ENCODE measurements around the gene SPG7. TPM values are rescaled to one million over a fixed set of nuclear protein-coding genes. Genes with fewer than 3 reads are reported as not detected.

The SPG7 gene
- total RNA-seq, 1 experiment from 2014 or later = 141 TPM

DNA sequence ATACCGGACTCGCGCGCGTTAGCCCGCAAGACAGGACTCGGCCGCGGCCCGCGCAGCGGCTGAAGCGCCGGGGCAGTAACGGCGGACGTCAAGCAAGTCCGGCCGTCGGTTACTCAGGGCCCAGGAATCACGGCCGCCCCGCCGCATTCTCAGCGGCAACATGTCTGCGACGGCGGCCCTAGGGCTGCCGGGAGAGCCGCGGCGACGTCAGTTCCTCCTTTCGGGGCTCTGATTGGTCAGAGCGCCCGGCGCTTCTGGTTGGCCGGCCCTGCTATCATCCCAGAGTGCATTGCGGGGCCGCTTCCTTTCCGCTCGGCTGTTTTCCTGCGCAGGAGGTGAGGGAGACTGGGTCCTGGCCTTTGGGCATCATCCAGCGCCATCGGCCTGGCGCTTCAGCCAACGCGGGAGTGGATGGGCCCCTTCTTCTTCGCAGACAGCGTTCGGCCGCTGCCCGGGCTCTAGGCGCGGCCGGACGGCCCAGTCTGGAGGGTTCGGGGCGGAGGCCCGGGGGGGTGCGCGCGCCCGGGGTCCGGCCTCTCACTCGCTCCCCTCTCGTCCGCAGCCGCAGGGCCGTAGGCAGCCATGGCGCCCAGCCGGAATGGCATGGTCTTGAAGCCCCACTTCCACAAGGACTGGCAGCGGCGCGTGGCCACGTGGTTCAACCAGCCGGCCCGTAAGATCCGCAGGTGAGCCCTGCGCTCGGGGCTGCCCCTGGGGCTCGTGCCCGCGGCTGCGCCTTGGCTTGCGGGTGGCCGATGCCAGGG is 52.4 kb downstream of the SPG7 start, which contains the start of gene RPL13 (continued):
- TF ChIP-seq TEAD1 (CRISPR knock-in tag; IDR thresholded peaks at IDR 0.05) = 0 out of 2 replicates have a peak, but pooled peaks have one; percentile 34
- TF ChIP-seq TEAD4 (CRISPR knock-in tag; IDR thresholded peaks at IDR 0.05) = peak; percentile 44; the same call in 1 of the 2 replicates
- no peak for TF ChIP-seq ZNF121 (CRISPR knock-in tag; IDR thresholded peaks at IDR 0.05)
- TF ChIP-seq, protein P1, sequence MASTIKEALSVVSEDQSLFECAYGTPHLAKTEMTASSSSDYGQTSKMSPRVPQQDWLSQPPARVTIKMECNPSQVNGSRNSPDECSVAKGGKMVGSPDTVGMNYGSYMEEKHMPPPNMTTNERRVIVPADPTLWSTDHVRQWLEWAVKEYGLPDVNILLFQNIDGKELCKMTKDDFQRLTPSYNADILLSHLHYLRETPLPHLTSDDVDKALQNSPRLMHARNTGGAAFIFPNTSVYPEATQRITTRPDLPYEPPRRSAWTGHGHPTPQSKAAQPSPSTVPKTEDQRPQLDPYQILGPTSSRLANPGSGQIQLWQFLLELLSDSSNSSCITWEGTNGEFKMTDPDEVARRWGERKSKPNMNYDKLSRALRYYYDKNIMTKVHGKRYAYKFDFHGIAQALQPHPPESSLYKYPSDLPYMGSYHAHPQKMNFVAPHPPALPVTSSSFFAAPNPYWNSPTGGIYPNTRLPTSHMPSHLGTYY (CRISPR knock-in tag; IDR thresholded peaks at IDR 0.05) = no peak
- TF ChIP-seq, protein P2, sequence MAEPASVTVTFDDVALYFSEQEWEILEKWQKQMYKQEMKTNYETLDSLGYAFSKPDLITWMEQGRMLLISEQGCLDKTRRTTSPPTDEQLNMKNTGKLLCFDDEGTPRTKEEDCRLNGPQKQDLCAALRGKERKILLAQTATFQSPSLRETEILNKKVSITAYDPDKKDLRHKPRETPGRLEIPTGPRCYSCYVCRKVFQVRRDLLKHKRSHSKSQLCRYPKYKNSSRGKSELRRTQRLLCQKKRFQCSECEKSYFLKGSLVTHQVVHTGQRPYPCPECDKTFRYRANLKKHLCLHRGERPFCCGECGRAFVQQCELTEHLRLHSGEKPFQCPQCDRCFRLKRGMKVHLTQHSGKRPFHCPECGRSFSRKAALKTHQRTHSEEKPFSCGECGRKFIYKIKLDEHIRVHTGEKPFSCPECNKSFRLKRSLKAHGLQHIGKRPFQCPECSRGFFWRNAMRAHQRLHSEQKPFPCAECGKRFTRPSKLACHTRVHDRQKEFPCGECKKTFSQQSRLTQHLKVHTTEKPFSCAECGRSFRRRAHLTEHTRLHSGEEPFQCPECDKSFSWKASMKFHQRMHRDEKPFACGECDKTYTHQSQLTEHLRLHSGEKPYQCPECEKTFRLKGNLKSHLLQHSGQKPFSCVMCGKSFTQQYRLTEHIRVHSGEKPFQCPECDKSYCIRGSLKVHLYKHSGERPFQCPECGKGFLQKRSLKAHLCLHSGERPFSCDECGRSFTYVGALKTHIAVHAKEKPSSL (CRISPR knock-in tag; conservative IDR thresholded peaks at IDR 0.05) = no peak
- peak; percentile 93 for TF ChIP-seq CREM (CRISPR knock-in tag; IDR thresholded peaks at IDR 0.05)
- TF ChIP-seq, protein P3, sequence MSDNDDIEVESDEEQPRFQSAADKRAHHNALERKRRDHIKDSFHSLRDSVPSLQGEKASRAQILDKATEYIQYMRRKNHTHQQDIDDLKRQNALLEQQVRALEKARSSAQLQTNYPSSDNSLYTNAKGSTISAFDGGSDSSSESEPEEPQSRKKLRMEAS (CRISPR knock-in tag; IDR thresholded peaks at IDR 0.05) = peak; percentile 93
- TF ChIP-seq, protein P4, sequence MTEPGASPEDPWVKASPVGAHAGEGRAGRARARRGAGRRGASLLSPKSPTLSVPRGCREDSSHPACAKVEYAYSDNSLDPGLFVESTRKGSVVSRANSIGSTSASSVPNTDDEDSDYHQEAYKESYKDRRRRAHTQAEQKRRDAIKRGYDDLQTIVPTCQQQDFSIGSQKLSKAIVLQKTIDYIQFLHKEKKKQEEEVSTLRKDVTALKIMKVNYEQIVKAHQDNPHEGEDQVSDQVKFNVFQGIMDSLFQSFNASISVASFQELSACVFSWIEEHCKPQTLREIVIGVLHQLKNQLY (CRISPR knock-in tag; IDR thresholded peaks at IDR 0.05) = no peak
- peak; percentile 70; the same call in 1 of the 2 replicates for TF ChIP-seq CREB1 (CRISPR knock-in tag; IDR thresholded peaks at IDR 0.05)
- TF ChIP-seq, protein P5, sequence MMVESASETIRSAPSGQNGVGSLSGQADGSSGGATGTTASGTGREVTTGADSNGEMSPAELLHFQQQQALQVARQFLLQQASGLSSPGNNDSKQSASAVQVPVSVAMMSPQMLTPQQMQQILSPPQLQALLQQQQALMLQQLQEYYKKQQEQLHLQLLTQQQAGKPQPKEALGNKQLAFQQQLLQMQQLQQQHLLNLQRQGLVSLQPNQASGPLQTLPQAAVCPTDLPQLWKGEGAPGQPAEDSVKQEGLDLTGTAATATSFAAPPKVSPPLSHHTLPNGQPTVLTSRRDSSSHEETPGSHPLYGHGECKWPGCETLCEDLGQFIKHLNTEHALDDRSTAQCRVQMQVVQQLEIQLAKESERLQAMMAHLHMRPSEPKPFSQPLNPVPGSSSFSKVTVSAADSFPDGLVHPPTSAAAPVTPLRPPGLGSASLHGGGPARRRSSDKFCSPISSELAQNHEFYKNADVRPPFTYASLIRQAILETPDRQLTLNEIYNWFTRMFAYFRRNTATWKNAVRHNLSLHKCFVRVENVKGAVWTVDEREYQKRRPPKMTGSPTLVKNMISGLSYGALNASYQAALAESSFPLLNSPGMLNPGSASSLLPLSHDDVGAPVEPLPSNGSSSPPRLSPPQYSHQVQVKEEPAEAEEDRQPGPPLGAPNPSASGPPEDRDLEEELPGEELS (CRISPR knock-in tag; IDR thresholded peaks at IDR 0.05) = peak; percentile 90; the same call in 1 of the 2 replicates
- no peak for TF ChIP-seq NR3C1 (CRISPR knock-in tag; conservative IDR thresholded peaks at IDR 0.05; ENCODE audit: low read depth)
- no peak for TF ChIP-seq NR1H2 (CRISPR knock-in tag; IDR thresholded peaks at IDR 0.05)
- no peak for TF ChIP-seq ZBTB21 (CRISPR knock-in tag; IDR thresholded peaks at IDR 0.05; ENCODE audit: borderline replicate concordance)
- no peak for TF ChIP-seq GTF2I (CRISPR knock-in tag; conservative IDR thresholded peaks at IDR 0.05)
- no peak for TF ChIP-seq JAZF1 (CRISPR knock-in tag; IDR thresholded peaks at IDR 0.05)
- TF ChIP-seq ATF1 (CRISPR knock-in tag; IDR thresholded peaks at IDR 0.05) = no peak
- TF ChIP-seq JUN (CRISPR knock-in tag; IDR thresholded peaks at IDR 0.05) = peak; percentile 34; the same call in 1 of the 2 replicates
- TF ChIP-seq CBFB (CRISPR knock-in tag; IDR thresholded peaks at IDR 0.05; ENCODE audit: low read depth) = no peak
- peak; percentile 1 for TF ChIP-seq MYBL2 (CRISPR knock-in tag; IDR thresholded peaks at IDR 0.05)
- TF ChIP-seq, protein P6, sequence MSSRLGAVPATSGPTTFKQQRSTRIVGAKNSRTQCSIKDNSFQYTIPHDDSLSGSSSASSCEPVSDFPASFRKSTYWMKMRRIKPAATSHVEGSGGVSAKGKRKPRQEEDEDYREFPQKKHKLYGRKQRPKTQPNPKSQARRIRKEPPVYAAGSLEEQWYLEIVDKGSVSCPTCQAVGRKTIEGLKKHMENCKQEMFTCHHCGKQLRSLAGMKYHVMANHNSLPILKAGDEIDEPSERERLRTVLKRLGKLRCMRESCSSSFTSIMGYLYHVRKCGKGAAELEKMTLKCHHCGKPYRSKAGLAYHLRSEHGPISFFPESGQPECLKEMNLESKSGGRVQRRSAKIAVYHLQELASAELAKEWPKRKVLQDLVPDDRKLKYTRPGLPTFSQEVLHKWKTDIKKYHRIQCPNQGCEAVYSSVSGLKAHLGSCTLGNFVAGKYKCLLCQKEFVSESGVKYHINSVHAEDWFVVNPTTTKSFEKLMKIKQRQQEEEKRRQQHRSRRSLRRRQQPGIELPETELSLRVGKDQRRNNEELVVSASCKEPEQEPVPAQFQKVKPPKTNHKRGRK (CRISPR knock-in tag; IDR thresholded peaks at IDR 0.05; ENCODE audit: borderline replicate concordance) = no peak
- peak; percentile 68; the same call in 1 of the 2 replicates for TF ChIP-seq FOXK1 (CRISPR knock-in tag; IDR thresholded peaks at IDR 0.05)
- TF ChIP-seq, protein P7, sequence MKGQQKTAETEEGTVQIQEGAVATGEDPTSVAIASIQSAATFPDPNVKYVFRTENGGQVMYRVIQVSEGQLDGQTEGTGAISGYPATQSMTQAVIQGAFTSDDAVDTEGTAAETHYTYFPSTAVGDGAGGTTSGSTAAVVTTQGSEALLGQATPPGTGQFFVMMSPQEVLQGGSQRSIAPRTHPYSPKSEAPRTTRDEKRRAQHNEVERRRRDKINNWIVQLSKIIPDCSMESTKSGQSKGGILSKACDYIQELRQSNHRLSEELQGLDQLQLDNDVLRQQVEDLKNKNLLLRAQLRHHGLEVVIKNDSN (CRISPR knock-in tag; IDR thresholded peaks at IDR 0.05) = no peak
- TF ChIP-seq TP53 (CRISPR knock-in tag; IDR thresholded peaks at IDR 0.05) = 0 out of 2 replicates have a peak, but pooled peaks have one; percentile 54
- TF ChIP-seq, protein P8, sequence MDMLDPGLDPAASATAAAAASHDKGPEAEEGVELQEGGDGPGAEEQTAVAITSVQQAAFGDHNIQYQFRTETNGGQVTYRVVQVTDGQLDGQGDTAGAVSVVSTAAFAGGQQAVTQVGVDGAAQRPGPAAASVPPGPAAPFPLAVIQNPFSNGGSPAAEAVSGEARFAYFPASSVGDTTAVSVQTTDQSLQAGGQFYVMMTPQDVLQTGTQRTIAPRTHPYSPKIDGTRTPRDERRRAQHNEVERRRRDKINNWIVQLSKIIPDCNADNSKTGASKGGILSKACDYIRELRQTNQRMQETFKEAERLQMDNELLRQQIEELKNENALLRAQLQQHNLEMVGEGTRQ (CRISPR knock-in tag; IDR thresholded peaks at IDR 0.05) = no peak; the same call in 1 of the 2 replicates
- TF ChIP-seq FOXP1 (CRISPR knock-in tag; IDR thresholded peaks at IDR 0.05; ENCODE audit: borderline replicate concordance) = peak; percentile 27
- TF ChIP-seq MXD4 (CRISPR knock-in tag; IDR thresholded peaks at IDR 0.05; ENCODE audit: borderline replicate concordance) = no peak
- TF ChIP-seq, protein P9, sequence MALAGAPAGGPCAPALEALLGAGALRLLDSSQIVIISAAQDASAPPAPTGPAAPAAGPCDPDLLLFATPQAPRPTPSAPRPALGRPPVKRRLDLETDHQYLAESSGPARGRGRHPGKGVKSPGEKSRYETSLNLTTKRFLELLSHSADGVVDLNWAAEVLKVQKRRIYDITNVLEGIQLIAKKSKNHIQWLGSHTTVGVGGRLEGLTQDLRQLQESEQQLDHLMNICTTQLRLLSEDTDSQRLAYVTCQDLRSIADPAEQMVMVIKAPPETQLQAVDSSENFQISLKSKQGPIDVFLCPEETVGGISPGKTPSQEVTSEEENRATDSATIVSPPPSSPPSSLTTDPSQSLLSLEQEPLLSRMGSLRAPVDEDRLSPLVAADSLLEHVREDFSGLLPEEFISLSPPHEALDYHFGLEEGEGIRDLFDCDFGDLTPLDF (CRISPR knock-in tag; IDR thresholded peaks at IDR 0.05) = peak; percentile 87

Measured in WTC11 (cell line).